CD4-positive, CD25-positive, alpha-beta regulatory T cell (primary cell): ENCODE results near the gene PALB2. TPM values are rescaled to one million over a fixed set of nuclear protein-coding genes. Genes with fewer than 3 reads are reported as not detected.

Source experiments
- ATAC-seq, 2 donors: fragments of 150-1000 bp; cut with Tn5 transposase; one replicate each; pipeline ENCODE4 v1.10.0; 2021; ENCODE audit warnings: low read depth in 2 of 2, moderate number of reproducible peaks in 2 of 2, moderate library complexity in 1 of 2
- DNase-seq, 3 donors: peaks; one replicate each; pipeline versions ENCODE4 v3.0.0 to v3.0.0-alpha.2; 2012 to 2022; ENCODE audit warnings: mixed read lengths in 1 of 3
- H3K27ac ChIP-seq: one replicate; pipeline ENCODE4 v1.7.0; 2013; ENCODE audit warnings: mild to moderate bottlenecking, low read length; ENCODE audit not compliant: insufficient read depth, poor library complexity, severe bottlenecking
- H3K27me3 ChIP-seq: one replicate; pipeline ENCODE4 v1.7.0; 2013; ENCODE audit warnings: low read length; ENCODE audit not compliant: control insufficient read depth, insufficient read depth
- H3K36me3 ChIP-seq: one replicate; pipeline ENCODE4 v1.7.0; 2013; ENCODE audit warnings: mild to moderate bottlenecking, low read length, moderate library complexity; ENCODE audit not compliant: control insufficient read depth, insufficient read depth
- H3K4me1 ChIP-seq: 2 replicates; pipeline ENCODE4 v1.7.0; 2013; ENCODE audit warnings: mild to moderate bottlenecking, low read length; ENCODE audit not compliant: insufficient read depth, control insufficient read depth, poor library complexity, severe bottlenecking
- H3K4me3 ChIP-seq: one replicate; pipeline ENCODE4 v1.7.0; 2013; ENCODE audit warnings: low read depth, mild to moderate bottlenecking, low read length, moderate library complexity
- H3K9me3 ChIP-seq, 2 experiments: 1 replicate in 1 of 2; 2 replicates in 1 of 2; pipeline ENCODE4 v1.7.0; 2013; ENCODE audit warnings: low read length in 2 of 2, mild to moderate bottlenecking in 1 of 2, moderate library complexity in 1 of 2; ENCODE audit not compliant: control insufficient read depth in 2 of 2
- H3K27ac Mint-ChIP-seq, 3 donors: one replicate each; pipeline ENCODE4 v1.8.0; 2020 to 2022; ENCODE audit warnings: mild to moderate bottlenecking in 3 of 3, mixed read lengths in 3 of 3, moderate library complexity in 2 of 3
- H3K27me3 Mint-ChIP-seq: one replicate; pipeline ENCODE4 v1.8.0; 2022; ENCODE audit warnings: mild to moderate bottlenecking, mixed read lengths
- H3K36me3 Mint-ChIP-seq: one replicate; pipeline ENCODE4 v1.8.0; 2020; ENCODE audit warnings: mixed read lengths
- H3K4me1 Mint-ChIP-seq, 4 donors: one replicate each; pipeline ENCODE4 v1.8.0; 2020 to 2022; ENCODE audit warnings: mixed read lengths in 4 of 4, mild to moderate bottlenecking in 1 of 4
- H3K4me3 Mint-ChIP-seq, 4 donors: one replicate each; pipeline ENCODE4 v1.8.0; 2020 to 2022; ENCODE audit warnings: mild to moderate bottlenecking in 4 of 4, mixed read lengths in 4 of 4, moderate library complexity in 3 of 4
- H3K9me3 Mint-ChIP-seq, 7 donors: one replicate each; pipeline ENCODE4 v1.8.0; 2020 to 2022; ENCODE audit warnings: mixed read lengths in 7 of 7, mild to moderate bottlenecking in 3 of 7, moderate library complexity in 2 of 7
- polyA plus RNA-seq, 4 donors: library from polyadenylated mRNA; unstranded; fragments of 300-500 nt; fragmentation: Illumina TruSeq; gene quantifications; one replicate each; pipeline ENCODE4 v1.2.3, GENCODE V29; 2021
- total RNA-seq: library from RNA; stranded (reverse); gene quantifications from one replicate; pipeline ENCODE4 v1.2.3, GENCODE V29; 2022

PALB2 gene
- total and polyA plus RNA-seq, 5 donors from 2014 or later: 4.5 to 8.1 (median 6.2) TPM

DNA sequence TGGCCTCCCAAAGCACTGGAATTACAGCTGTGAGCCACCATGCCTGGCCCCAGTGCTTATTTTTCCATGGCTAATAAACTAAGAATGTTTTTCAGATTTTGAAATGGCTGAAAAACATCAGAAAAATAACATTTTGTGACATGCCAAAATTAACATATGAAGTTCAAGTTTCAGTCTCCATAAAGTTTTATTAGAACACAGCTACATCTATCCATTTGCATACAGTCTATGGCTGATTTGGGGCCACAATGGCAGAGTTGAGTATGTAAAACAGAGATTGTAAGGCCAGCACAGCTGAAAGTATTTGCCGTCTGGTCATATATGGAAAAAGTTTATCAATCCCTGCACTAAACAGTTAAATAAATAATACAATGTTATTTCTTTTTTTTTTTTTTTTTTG is 31.2 kb downstream of the PALB2 start:
- ATAC-seq (no peak), DNase-seq (no peak)
- H3K4me3 Mint-ChIP-seq: no peak overlapping the region
- no peaks in the 10 kb centered on the region for H3K9me3 ChIP-seq
- H3K9me3 Mint-ChIP-seq: no peaks in the 10 kb centered on the region
- no peak overlapping the region for H3K4me3 ChIP-seq
- H3K27me3 Mint-ChIP-seq: no peaks in the 10 kb centered on the region
- peaks cover 18% of the 10 kb centered on the region for H3K36me3 Mint-ChIP-seq
- no peaks in the 10 kb centered on the region for H3K27me3 ChIP-seq
- H3K27ac Mint-ChIP-seq: no peak overlapping the region
- H3K27ac ChIP-seq: no peak overlapping the region
- no peaks in the 10 kb centered on the region for H3K4me1 ChIP-seq
- H3K4me1 Mint-ChIP-seq: peaks cover 0 to 4% (median 0%) of the 10 kb centered on the region in 4 donors
- peaks cover 15% of the 10 kb centered on the region for H3K36me3 ChIP-seq

DNA sequence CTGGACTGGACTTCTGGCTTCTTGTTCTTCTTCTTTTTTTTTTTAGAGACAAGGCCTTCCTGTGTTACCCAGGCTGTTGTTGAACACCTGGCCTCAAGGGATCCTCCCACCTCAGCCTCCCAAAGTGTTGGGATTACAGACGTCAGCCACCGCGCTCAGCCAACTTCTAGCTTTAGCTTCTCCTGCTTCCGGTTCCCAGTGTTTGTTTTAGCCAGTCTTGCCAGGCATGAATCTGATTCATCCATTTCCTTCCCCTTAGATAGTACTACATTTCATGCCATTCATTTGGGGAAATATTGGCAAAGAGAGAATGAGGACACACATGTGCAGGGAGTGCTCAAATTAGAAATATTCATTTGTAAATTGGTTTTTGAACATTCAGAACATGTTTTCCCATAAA is 32.9 kb downstream of the PALB2 start:
- H3K9me3 Mint-ChIP-seq: no peaks in the 10 kb centered on the region
- H3K27me3 Mint-ChIP-seq: no peaks in the 10 kb centered on the region
- Histone ChIP-seq H3K27ac (no peak overlapping the region), H3K4me3 (no peak overlapping the region), H3K9me3 (no peaks in the 10 kb centered on the region), H3K36me3 (peaks cover 18% of the 10 kb centered on the region), H3K27me3 (no peaks in the 10 kb centered on the region), H3K4me1 (no peaks in the 10 kb centered on the region)
- DNase-seq: no peak
- H3K27ac Mint-ChIP-seq: no peak overlapping the region
- no peak for ATAC-seq
- no peak overlapping the region for H3K4me3 Mint-ChIP-seq
- H3K4me1 Mint-ChIP-seq: no peaks in the 10 kb centered on the region
- H3K36me3 Mint-ChIP-seq: peaks cover 21% of the 10 kb centered on the region

DNA sequence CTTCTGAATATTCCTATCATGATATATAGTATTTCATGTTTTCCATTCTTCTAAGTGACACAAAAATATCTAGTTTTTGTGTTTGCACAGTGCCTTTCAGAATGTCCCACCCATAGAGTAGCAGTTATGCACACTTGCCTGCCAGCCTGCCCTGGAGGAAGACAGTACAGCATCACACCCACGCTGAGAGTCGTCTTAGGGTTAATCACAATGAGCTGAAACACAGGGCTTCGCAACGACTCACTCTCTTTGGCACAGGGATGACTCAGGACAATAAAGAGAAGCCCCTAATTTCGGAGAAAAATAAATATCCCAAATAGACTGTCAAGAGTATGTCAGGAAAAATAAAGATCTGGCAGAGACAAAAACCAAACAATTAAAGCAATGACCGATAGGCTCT is 33.4 kb downstream of the PALB2 start:
- no peak overlapping the region for H3K27ac ChIP-seq
- Mint-ChIP-seq H3K9me3 (no peaks in the 10 kb centered on the region), H3K4me3 (no peak overlapping the region), H3K36me3 (peaks cover 24% of the 10 kb centered on the region), H3K4me1 (no peaks in the 10 kb centered on the region), H3K27me3 (no peaks in the 10 kb centered on the region), H3K27ac (no peak overlapping the region)
- DNase-seq (no peak), ATAC-seq (no peak)
- H3K27me3 ChIP-seq: no peaks in the 10 kb centered on the region
- H3K4me3 ChIP-seq: no peak overlapping the region
- H3K36me3 ChIP-seq: peaks cover 19% of the 10 kb centered on the region
- H3K9me3 ChIP-seq: no peaks in the 10 kb centered on the region
- H3K4me1 ChIP-seq: no peaks in the 10 kb centered on the region

DNA sequence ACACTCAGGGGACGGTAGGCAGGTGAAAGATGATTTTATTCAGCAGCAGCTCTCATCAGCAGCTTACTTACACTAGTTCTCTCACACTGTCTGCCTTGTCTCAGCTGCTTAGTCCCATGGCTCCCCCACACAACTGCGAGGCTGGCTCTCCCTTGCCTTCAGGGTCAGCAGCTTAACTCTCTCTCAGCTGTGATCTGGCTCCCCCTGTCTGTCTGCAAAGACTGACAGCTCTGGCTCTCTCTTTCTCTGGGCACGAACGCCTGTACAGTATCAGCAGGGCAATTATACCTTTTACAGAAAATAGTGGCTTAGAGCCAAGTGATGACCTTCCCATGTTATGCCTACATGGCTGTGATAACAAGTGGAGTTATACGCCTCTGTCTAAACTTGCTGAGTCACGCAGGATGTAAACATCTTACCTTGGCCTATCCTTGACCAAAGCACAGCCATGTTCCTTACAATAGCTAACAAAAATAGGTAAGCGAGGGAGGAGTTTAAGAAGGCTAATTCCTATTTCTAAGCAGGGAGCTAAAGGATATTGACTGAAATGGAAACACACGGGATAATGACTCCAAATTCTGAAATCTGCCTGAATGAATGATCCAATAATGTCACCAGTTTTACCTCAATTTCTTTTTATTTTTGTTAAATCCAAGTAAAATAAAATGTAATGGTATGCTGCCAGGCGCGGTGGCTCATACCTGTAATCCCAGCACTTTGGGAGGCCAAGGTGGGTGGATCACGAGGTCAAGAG is 43.9 kb downstream of the PALB2 start:
- H3K9me3 ChIP-seq: no peaks in the 10 kb centered on the region
- no peak overlapping the region for H3K27ac ChIP-seq
- peaks cover 18% of the 10 kb centered on the region for H3K4me1 ChIP-seq
- ATAC-seq (no peak), DNase-seq (peak in 1 of 3 donors; percentile 20)
- H3K9me3 Mint-ChIP-seq: no peaks in the 10 kb centered on the region
- H3K36me3 Mint-ChIP-seq: peaks cover 13% of the 10 kb centered on the region
- no peak overlapping the region for H3K4me3 ChIP-seq
- peaks cover 0 to 33% (median 17%) of the 10 kb centered on the region in 4 donors for H3K4me1 Mint-ChIP-seq
- H3K36me3 ChIP-seq: peaks cover 14% of the 10 kb centered on the region
- H3K4me3 Mint-ChIP-seq: peak overlapping the region in 3 of 4 donors; percentile 45 to 69 (median 53)
- H3K27me3 Mint-ChIP-seq: no peaks in the 10 kb centered on the region
- H3K27ac Mint-ChIP-seq: peak overlapping the region; percentile 52 to 91 (median 60)
- no peaks in the 10 kb centered on the region for H3K27me3 ChIP-seq

DNA sequence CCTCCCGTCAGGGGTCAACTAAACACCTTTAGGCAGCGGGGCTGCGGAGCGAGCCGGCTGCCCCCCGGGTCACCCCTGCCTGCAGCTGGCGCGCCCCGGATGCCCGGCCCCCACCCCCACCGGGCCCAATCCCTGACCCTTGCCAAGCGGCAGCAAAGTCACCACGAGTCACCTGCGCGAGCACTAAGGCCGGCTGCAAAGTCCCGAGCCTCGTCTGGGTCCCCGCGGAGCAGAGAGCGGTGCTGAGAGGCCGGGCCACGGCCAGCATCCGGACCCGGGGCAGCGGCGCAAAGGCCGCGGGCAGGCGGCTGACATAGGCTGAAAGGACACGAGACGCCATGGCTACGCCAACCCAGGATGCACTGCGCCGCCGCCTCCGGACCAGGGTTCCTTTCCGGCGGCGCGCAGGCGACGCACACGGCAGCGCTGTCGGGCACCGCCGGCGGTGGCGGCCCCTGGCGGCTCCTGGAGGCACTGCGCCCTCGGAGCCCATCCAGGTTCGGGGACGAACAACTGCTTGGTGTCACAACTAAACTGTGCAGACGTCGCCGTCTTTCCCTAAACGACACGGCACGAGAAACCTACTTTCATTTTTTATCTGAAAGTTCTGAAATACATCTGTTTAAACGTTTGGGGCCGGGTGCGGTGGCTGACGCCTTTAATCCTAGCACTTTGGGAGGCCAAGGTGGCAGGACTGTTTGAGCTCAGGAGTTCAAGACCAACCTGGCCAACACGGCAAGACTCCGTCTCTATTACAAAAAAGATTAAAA is 45.0 kb downstream of the PALB2 start, which contains the start of gene NDUFAB1:
Gene NDUFAB1, minus strand, starts transcription at position 366 of the 770 bp plus-strand sequence. Its CDS starts 26 bp downstream, at position 340.
- H3K4me1 ChIP-seq: peaks cover 18% of the 10 kb centered on the region
- Mint-ChIP-seq H3K27ac (peak within 1 kb of the TSS; percentile 52 to 91 (median 82)), H3K4me3 (peak within 1 kb of the TSS; percentile 84 to 92 (median 87)), H3K27me3 (no peaks in the 10 kb centered on the region), H3K9me3 (no peaks in the 10 kb centered on the region), H3K4me1 (peaks cover 0 to 41% (median 24%) of the 10 kb centered on the region in 4 donors), H3K36me3 (peaks cover 18% of the 10 kb centered on the region)
- H3K4me3 ChIP-seq: peak within 1 kb of the TSS; percentile 98
- peak within 1 kb of the TSS; percentile 76 for H3K27ac ChIP-seq
- no peaks in the 10 kb centered on the region for H3K27me3 ChIP-seq
- peak; percentile 99 for ATAC-seq
- H3K9me3 ChIP-seq: no peaks in the 10 kb centered on the region
- peaks cover 23% of the 10 kb centered on the region for H3K36me3 ChIP-seq
- peak; percentile 84 to 92 (median 89) for DNase-seq

DNA sequence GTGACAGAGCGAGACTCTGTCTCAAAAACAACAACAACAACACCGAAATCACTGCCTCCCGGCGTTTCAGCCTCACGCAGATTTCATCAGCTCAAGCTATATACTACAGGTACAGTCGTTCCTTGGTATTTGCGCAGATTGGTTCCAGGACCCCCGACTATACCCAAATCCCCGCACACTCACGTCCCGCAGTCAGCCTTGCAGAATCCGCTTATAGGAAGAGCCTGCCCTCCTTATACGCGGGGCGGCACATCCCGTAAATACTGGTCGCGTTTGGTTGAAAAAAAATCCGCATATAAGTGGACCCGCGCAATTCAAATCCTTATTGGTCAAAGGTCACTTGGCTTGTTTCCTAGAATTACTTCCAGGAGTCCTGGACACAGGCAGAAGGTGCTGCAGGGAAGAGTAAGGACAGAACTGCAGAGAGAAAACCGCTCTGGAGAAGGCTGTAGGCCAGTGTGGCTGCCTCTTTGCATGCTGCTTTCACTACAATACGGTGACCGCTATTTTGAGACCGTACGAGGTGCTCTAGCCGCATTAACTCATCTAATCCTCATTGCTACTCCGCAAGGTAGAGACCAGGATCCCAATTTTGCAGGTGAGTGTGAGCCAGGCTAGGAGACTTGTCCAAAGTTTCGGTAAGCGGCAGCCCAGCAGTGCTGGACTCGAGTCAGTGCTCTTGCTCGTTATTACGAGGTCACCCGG is 45.7 kb downstream of the PALB2 start:
- Mint-ChIP-seq H3K4me1 (peaks cover 0 to 41% (median 24%) of the 10 kb centered on the region in 4 donors), H3K4me3 (peak overlapping the region; percentile 84 to 92 (median 87)), H3K36me3 (peaks cover 15% of the 10 kb centered on the region), H3K27me3 (no peaks in the 10 kb centered on the region), H3K9me3 (no peaks in the 10 kb centered on the region), H3K27ac (peak overlapping the region in 2 of 3 donors; percentile 68 to 81)
- Histone ChIP-seq H3K36me3 (peaks cover 30% of the 10 kb centered on the region), H3K9me3 (no peaks in the 10 kb centered on the region), H3K27me3 (no peaks in the 10 kb centered on the region), H3K27ac (peak overlapping the region; percentile 76), H3K4me3 (peak overlapping the region; percentile 98), H3K4me1 (peaks cover 18% of the 10 kb centered on the region)
- DNase-seq (peak in 1 of 3 donors; percentile 12), ATAC-seq (no peak)

DNA sequence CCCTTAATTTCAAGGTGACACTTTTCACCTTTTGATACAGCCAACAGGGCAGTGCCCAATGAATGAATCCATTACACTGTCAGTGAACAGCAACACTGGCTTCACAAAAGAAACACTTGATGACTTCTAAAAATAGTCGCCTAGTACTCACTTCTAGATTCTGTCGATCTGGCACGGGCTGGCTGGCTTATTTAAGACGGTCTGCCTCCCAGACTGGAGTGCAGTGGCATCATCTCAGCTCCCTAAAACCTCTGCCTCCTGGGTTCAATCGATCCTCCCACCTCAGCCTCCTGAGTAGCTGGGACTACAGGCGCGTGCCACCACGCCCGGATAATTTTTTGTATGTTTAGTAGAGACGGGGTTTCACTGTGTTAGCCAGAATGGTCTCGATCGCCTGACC is 46.9 kb downstream of the PALB2 start:
- H3K9me3 Mint-ChIP-seq: no peaks in the 10 kb centered on the region
- H3K27me3 ChIP-seq: no peaks in the 10 kb centered on the region
- H3K27ac Mint-ChIP-seq: peak overlapping the region in 1 of 3 donors; percentile 36
- no peak for DNase-seq
- no peak for ATAC-seq
- H3K4me1 Mint-ChIP-seq: peaks cover 0 to 41% (median 25%) of the 10 kb centered on the region in 4 donors
- H3K4me3 ChIP-seq: no peak overlapping the region
- H3K36me3 Mint-ChIP-seq: peaks cover 19% of the 10 kb centered on the region
- H3K9me3 ChIP-seq: no peaks in the 10 kb centered on the region
- H3K4me1 ChIP-seq: peaks cover 18% of the 10 kb centered on the region
- no peak overlapping the region for H3K27ac ChIP-seq
- peaks cover 41% of the 10 kb centered on the region for H3K36me3 ChIP-seq
- peak overlapping the region in 1 of 4 donors; percentile 54 for H3K4me3 Mint-ChIP-seq
- no peaks in the 10 kb centered on the region for H3K27me3 Mint-ChIP-seq
